Activated T-cell treated with anti-CD3 and anti-CD28 coated beads, Interleukin-2, amount 50 U/mL, for 72 hours (primary cell): ENCODE results near the gene CDH4. TPM values are rescaled to one million over a fixed set of nuclear protein-coding genes. Genes with fewer than 3 reads are reported as not detected.

Experiments used
- ATAC-seq, 2 donors: fragments of 150-1000 bp; cut with Tn5 transposase; replicated peaks in 1 of 2; 2 replicates each; pipeline ENCODE4 v1.10.0; 2021; ENCODE audit warnings: moderate library complexity in 2 of 2, mild to moderate bottlenecking in 1 of 2
- DNase-seq, 2 donors: peaks; one replicate each; pipeline ENCODE4 v3.0.0; 2021 to 2022; ENCODE audit warnings: mixed read lengths in 1 of 2
- H3K27ac Mint-ChIP-seq: one replicate; pipeline ENCODE4 v1.8.0; 2022; ENCODE audit warnings: mild to moderate bottlenecking, moderate library complexity, mixed read lengths
- H3K27me3 Mint-ChIP-seq: one replicate; pipeline ENCODE4 v1.8.0; 2022; ENCODE audit warnings: low read depth, mixed read lengths
- H3K36me3 Mint-ChIP-seq, 2 donors: one replicate each; pipeline ENCODE4 v1.8.0; 2022; ENCODE audit warnings: mixed read lengths in 2 of 2, mild to moderate bottlenecking in 1 of 2; ENCODE audit not compliant: insufficient read depth in 2 of 2
- H3K4me1 Mint-ChIP-seq: one replicate; pipeline ENCODE4 v1.8.0; 2022; ENCODE audit warnings: low read depth, mixed read lengths
- H3K4me3 Mint-ChIP-seq, 2 donors: one replicate each; pipeline ENCODE4 v1.8.0; 2022; ENCODE audit warnings: mild to moderate bottlenecking in 2 of 2, mixed read lengths in 2 of 2, moderate library complexity in 2 of 2
- H3K9me3 Mint-ChIP-seq, 2 donors: one replicate each; pipeline ENCODE4 v1.8.0; 2022; ENCODE audit warnings: mixed read lengths in 2 of 2
- total RNA-seq, 2 donors: library from RNA; stranded (reverse); gene quantifications; one replicate each; pipeline ENCODE4 v1.2.3, GENCODE V29; 2022

CDH4 gene
- total RNA-seq, 2 donors from 2014 or later, result 0.17 to 0.35 TPM

DNA sequence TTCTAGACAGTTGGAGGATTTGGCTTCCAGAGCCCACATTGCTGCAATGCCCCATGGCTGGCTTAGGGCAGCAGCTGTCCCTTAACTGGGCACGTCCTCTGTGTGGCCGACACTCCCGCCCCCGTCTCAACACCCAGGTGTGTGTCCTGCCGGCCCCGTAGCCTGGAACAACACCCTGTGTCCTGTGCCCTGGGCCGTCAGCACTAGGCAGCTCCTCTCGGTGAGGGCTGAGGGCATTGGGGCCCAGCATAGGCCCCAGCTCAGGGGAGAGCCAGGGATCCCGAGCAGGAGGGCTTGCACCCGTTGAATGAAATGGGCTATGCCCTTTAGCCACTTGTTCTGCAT is 121.0 kb downstream of the CDH4 start:
- no peak overlapping the region for H3K27ac Mint-ChIP-seq
- no peaks in the 10 kb centered on the region for H3K4me1 Mint-ChIP-seq
- DNase-seq, result no peak
- no peaks in the 10 kb centered on the region for H3K27me3 Mint-ChIP-seq
- H3K4me3 Mint-ChIP-seq, result no peak overlapping the region
- peaks cover 0 to 1% of the 10 kb centered on the region in 2 donors for H3K9me3 Mint-ChIP-seq
- peaks cover 0 to 3% of the 10 kb centered on the region in 2 donors for H3K36me3 Mint-ChIP-seq
- ATAC-seq, result no peak

DNA sequence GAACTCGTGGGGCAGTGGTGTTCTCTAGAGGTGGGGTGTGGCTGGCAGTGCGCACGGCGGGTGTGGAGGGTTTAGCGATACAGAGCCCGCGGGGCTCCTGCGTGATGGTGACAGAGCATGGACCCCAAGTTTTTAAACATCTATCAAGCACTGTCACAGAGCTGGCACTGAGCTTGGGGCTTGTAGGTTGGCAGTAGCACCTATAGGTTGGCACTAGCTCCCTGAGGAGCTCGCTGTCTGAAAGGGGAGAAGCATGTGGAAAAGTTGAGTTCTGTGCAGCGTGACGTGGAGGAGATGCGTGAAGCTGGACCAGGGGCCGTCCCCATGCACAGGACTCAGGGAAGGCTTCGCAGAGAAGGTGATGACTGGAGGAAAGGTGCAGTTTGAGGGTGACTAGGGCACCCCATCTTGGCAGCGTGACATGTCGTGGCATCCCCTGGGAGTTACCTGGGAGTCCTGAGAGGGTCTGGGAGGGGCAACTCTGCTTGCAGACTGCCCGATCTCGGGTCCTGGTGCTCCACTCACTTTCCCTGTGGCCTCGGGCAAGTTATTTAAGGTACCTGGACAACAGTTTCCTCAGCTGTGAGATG is 122.0 kb downstream of the CDH4 start:
- Mint-ChIP-seq H3K36me3 (peaks cover 0 to 3% of the 10 kb centered on the region in 2 donors), H3K9me3 (peaks cover 0 to 1% of the 10 kb centered on the region in 2 donors), H3K4me3 (no peak overlapping the region), H3K27ac (no peak overlapping the region), H3K27me3 (no peaks in the 10 kb centered on the region), H3K4me1 (no peaks in the 10 kb centered on the region)
- DNase-seq, result no peak
- ATAC-seq, result no peak

DNA sequence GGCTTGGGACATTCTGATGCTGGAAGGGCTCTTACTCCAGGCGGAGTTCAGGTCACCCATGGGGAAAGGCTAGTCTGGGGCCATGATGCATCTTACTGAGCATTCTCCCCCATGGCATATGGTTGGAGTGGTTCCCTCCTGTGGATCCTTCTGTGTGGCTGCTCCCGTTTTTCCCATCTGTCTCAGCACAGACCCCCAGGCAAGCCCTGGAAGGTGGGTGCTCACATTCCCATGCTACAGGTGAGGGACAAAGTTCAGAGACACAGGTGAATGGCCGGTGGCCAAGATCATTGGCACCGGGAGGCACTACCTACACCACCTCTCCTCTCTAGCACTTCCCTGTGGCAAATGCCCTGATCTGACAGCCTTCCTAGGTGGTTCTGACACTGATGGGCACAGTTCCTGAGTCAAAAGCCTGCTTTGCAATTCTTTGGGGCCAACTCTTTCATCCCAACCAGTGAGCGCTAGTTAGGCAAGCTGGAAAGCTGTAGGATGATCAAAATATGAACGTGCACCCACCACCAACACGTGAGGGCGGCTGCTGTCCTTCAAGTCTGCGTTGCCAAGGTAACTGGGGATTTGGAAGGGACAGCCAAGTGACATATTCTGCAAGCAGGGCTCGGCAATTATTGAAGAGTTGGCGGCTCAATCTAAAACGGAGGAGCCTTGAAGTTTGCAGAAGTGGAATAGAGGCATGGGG is 124.6 kb downstream of the CDH4 start:
- Mint-ChIP-seq H3K27ac (no peak overlapping the region), H3K9me3 (peaks cover 0 to 1% of the 10 kb centered on the region in 2 donors), H3K4me1 (no peaks in the 10 kb centered on the region), H3K27me3 (no peaks in the 10 kb centered on the region), H3K4me3 (no peak overlapping the region), H3K36me3 (peaks cover 0 to 1% of the 10 kb centered on the region in 2 donors)
- ATAC-seq, result no peak
- no peak for DNase-seq

GRCh38 chr20:61378694-61379355 is 126.8 kb downstream of the CDH4 start:
- ATAC-seq, result no peak
- no peak overlapping the region for H3K4me3 Mint-ChIP-seq

GRCh38 chr20:61379898-61380544 is 128.0 kb downstream of the CDH4 start:
- Mint-ChIP-seq H3K4me3 (no peak overlapping the region), H3K27ac (no peak overlapping the region), H3K4me1 (no peaks in the 10 kb centered on the region), H3K9me3 (peaks cover 4 to 9% of the 10 kb centered on the region in 2 donors), H3K36me3 (no peaks in the 10 kb centered on the region), H3K27me3 (no peaks in the 10 kb centered on the region)
- ATAC-seq (no peak), DNase-seq (no peak)

More at GRCh38 chr20:61378694-61379355, 126.8 kb downstream of the CDH4 start:
- Mint-ChIP-seq H3K9me3 (peaks cover 2 to 6% of the 10 kb centered on the region in 2 donors), H3K4me1 (no peaks in the 10 kb centered on the region), H3K27me3 (no peaks in the 10 kb centered on the region), H3K27ac (no peak overlapping the region), H3K36me3 (peaks cover 0 to 1% of the 10 kb centered on the region in 2 donors)
- DNase-seq, result no peak

GRCh38 chr20:61380545-61380915 is 128.5 kb downstream of the CDH4 start:
- Mint-ChIP-seq H3K27ac (no peak overlapping the region), H3K9me3 (peaks cover 4 to 9% of the 10 kb centered on the region in 2 donors), H3K27me3 (no peaks in the 10 kb centered on the region), H3K4me3 (no peak overlapping the region), H3K4me1 (no peaks in the 10 kb centered on the region), H3K36me3 (no peaks in the 10 kb centered on the region)
- no peak for ATAC-seq
- no peak for DNase-seq

DNA sequence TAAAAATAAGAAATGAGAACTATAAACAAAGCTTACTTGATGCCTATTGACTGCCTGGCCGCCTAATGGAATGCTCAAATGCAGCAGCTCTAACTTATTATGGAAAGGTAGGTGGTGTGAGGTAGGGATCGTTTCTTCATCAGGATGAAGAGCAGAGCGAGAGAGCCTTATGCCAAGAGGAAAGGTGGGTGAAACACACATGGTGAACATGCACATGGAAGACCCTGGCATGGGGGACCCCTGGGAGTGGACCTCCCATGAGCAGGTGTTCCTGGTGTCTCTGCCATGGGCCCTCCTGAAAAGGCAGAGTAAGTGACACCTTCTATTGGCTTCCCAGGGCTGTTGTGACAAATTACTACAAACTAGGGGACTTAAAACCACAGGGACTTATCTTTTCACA is 130.1 kb downstream of the CDH4 start:
- Mint-ChIP-seq H3K27me3 (no peaks in the 10 kb centered on the region), H3K4me3 (no peak overlapping the region), H3K36me3 (no peaks in the 10 kb centered on the region), H3K4me1 (no peaks in the 10 kb centered on the region), H3K9me3 (peaks cover 4 to 9% of the 10 kb centered on the region in 2 donors), H3K27ac (no peak overlapping the region)
- no peak for ATAC-seq
- DNase-seq, result no peak

- Mint-ChIP-seq H3K4me1 (no peaks in the 10 kb centered on the region), H3K9me3 (peaks cover 4 to 12% of the 10 kb centered on the region in 2 donors), H3K36me3 (peaks cover 0 to 3% of the 10 kb centered on the region in 2 donors), H3K27ac (no peak overlapping the region), H3K4me3 (no peak overlapping the region), H3K27me3 (no peaks in the 10 kb centered on the region)
- DNase-seq (no peak), ATAC-seq (no peak)
Observed at GRCh38 chr20:61385296-61385695, 133.2 kb downstream of the CDH4 start.

GRCh38 chr20:61385731-61386130 is 133.7 kb downstream of the CDH4 start:
- ATAC-seq (no peak), DNase-seq (no peak)
- Mint-ChIP-seq H3K4me3 (no peak overlapping the region), H3K27me3 (no peaks in the 10 kb centered on the region), H3K36me3 (peaks cover 0 to 3% of the 10 kb centered on the region in 2 donors), H3K9me3 (peaks cover 4 to 12% of the 10 kb centered on the region in 2 donors), H3K27ac (no peak overlapping the region), H3K4me1 (no peaks in the 10 kb centered on the region)

- H3K27me3 Mint-ChIP-seq, result no peaks in the 10 kb centered on the region
- DNase-seq (no peak), ATAC-seq (no peak)
- H3K4me1 Mint-ChIP-seq, result no peaks in the 10 kb centered on the region
- H3K36me3 Mint-ChIP-seq, result peaks cover 0 to 3% of the 10 kb centered on the region in 2 donors
- H3K27ac Mint-ChIP-seq, result no peak overlapping the region
- H3K4me3 Mint-ChIP-seq, result no peak overlapping the region
- peaks cover 4 to 11% of the 10 kb centered on the region in 2 donors for H3K9me3 Mint-ChIP-seq
Observed at GRCh38 chr20:61387204-61387953, 135.3 kb downstream of the CDH4 start.

DNA sequence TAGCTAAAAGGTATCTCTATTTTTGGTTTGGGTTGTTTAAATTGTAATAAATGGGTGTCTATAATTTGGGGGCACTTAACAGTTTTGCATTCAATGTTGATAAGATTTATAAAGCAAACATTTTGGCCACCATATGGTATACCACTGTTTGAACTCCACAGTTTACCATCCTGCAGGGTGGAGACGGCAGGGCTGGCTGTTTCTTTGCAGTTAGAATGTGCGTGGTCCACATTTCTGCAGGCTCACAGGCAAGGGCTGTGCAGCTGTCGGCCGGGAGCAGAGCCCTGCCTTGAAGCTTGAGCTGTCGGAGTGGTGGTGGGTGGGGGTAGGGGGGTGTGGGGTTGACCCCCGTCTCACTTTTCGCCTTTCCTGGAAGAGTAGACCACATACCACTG is 135.9 kb downstream of the CDH4 start:
- ATAC-seq (no peak), DNase-seq (no peak)
- Mint-ChIP-seq H3K4me3 (no peak overlapping the region), H3K9me3 (peaks cover 2 to 7% of the 10 kb centered on the region in 2 donors), H3K27me3 (no peaks in the 10 kb centered on the region), H3K36me3 (peaks cover 0 to 3% of the 10 kb centered on the region in 2 donors), H3K27ac (no peak overlapping the region), H3K4me1 (no peaks in the 10 kb centered on the region)

DNA sequence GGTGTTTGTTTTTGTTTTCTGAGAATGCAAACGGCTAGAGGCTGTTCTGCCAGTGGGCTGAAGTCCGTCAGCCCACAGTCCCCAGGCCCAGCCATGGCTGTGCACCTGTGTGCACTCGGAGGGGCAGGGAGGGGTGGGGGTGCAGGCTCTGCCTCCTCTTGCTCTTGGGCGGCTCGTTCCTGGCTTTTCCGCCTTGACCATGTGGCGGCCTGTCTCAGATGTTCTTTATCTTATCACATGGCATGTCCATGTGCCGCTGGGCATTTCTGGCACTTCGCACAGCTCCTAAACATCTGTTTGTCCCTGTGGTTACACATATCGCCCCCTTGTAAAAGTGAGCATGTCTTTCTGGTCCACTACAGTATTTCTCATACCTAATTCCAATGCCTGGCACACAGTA is 137.0 kb downstream of the CDH4 start:
- H3K36me3 Mint-ChIP-seq, result peaks cover 0 to 3% of the 10 kb centered on the region in 2 donors

More for the DNA sequence above, 137.0 kb downstream of the CDH4 start:
- no peak overlapping the region for H3K27ac Mint-ChIP-seq
- no peaks in the 10 kb centered on the region for H3K27me3 Mint-ChIP-seq
- DNase-seq, result no peak
- H3K4me1 Mint-ChIP-seq, result no peaks in the 10 kb centered on the region
- H3K4me3 Mint-ChIP-seq, result no peak overlapping the region
- H3K9me3 Mint-ChIP-seq, result peaks cover 2 to 7% of the 10 kb centered on the region in 2 donors
- no peak for ATAC-seq
